ENCODE measurements around the gene ZMIZ2. TPM values are rescaled to one million over a fixed set of nuclear protein-coding genes. Genes with fewer than 3 reads are reported as not detected.
"Not testable (repeated sequence)": the region's sequence is repeated elsewhere in the genome, so short reads cannot be mapped to it uniquely, and the experiment has no call there.

Gene ZMIZ2
- total and polyA plus RNA-seq, 2 donors (not counting 1 experiment from before 2014, with no cell fraction given), result 3.9 to 9.1 TPM

DNA sequence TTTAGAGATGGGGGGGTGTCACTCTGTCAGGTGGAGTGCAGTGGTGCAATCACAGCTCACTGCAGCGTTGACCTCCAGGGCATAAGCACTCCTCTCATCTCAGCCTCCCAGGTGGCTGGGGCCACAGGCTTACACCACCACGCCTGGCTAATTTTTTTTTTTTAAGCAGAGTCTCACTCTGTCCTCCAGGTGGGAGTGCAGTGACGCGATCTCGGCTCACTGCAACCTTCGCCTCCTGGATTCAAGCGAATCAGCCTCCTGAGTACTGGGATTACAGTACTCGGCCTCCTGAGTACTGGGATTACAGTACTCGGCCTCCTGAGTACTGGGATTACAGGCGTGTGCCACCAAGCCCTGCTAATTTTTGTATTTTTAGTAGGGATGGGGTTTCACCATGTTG is 24.2 kb downstream of the ZMIZ2 start:
- TF ChIP-seq, protein P1, sequence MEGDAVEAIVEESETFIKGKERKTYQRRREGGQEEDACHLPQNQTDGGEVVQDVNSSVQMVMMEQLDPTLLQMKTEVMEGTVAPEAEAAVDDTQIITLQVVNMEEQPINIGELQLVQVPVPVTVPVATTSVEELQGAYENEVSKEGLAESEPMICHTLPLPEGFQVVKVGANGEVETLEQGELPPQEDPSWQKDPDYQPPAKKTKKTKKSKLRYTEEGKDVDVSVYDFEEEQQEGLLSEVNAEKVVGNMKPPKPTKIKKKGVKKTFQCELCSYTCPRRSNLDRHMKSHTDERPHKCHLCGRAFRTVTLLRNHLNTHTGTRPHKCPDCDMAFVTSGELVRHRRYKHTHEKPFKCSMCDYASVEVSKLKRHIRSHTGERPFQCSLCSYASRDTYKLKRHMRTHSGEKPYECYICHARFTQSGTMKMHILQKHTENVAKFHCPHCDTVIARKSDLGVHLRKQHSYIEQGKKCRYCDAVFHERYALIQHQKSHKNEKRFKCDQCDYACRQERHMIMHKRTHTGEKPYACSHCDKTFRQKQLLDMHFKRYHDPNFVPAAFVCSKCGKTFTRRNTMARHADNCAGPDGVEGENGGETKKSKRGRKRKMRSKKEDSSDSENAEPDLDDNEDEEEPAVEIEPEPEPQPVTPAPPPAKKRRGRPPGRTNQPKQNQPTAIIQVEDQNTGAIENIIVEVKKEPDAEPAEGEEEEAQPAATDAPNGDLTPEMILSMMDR (conservative IDR thresholded peaks at IDR 0.05 in 1 of 2, IDR thresholded peaks at IDR 0.05 in 1 of 2; ENCODE audit: low read depth in 1 of 2, low read length in 2 of 2), result no peak
- no peak for TF ChIP-seq EZH2 (IDR thresholded peaks at IDR 0.05; ENCODE audit: low read length, missing control alignments)
- no peaks in the 10 kb centered on the region for H3K9me3 ChIP-seq (ENCODE audit: control insufficient read depth, insufficient read depth, low read depth, low read length)
- no peak overlapping the region for H3K27ac ChIP-seq (ENCODE audit: insufficient read depth, low read length)
- H3K4me1 ChIP-seq (ENCODE audit: control insufficient read depth, extremely low read depth, insufficient read depth, low read length), result peaks cover 16% of the 10 kb centered on the region
- H3K27me3 ChIP-seq (ENCODE audit: control insufficient read depth, insufficient read depth, low read length), result peaks cover 3% of the 10 kb centered on the region
- no peak overlapping the region for H2AFZ ChIP-seq (ENCODE audit: low read length)
- no peak overlapping the region for H3K4me3 ChIP-seq (replicated peaks in 1 of 4; ENCODE audit: control extremely low read depth in 1 of 4, insufficient read depth in 1 of 4, low read depth in 3 of 4, low read length in 4 of 4)
- H4K20me1 ChIP-seq (ENCODE audit: control insufficient read depth, extremely low read depth, insufficient read depth, low read length), result no peaks in the 10 kb centered on the region
- H3K9ac ChIP-seq (ENCODE audit: insufficient read depth, low read length), result no peak overlapping the region
- no peak overlapping the region for H3K4me2 ChIP-seq (ENCODE audit: extremely low read depth, insufficient read depth, low read length)
- DNase-seq (ENCODE audit: low read depth in 2 of 2), result no peak
- H3K79me2 ChIP-seq (ENCODE audit: control insufficient read depth, insufficient read depth, low read length), result no peaks in the 10 kb centered on the region
- peaks cover under 1% of the 10 kb centered on the region for H3K36me3 ChIP-seq (ENCODE audit: control insufficient read depth, insufficient read depth, low read length)

DNA sequence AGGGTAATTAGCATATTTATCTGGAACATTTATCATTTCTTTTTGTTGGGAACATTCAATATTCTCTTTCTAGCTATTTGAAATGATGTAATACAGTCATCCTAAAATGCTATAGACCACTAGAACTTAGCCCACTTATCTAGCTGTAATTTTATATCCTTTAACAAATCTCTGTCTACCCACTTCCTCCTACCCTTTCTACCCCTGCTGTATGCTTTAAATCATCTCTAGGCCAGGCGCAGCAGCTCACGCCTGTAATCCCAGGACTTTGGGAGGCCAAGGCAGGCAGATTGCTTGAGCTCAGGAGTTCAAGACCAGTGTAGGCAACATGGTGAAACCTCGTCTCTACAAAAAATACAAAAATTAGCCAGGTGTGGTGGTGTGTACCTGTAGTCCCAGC is 25.8 kb downstream of the ZMIZ2 start:
- not testable (repeated sequence) for H3K79me2 ChIP-seq (ENCODE audit: control insufficient read depth, insufficient read depth, low read length); H3K27me3 ChIP-seq (ENCODE audit: control insufficient read depth, insufficient read depth, low read length); H3K27ac ChIP-seq (ENCODE audit: insufficient read depth, low read length); H3K36me3 ChIP-seq (ENCODE audit: control insufficient read depth, insufficient read depth, low read length); DNase-seq (ENCODE audit: low read depth in 2 of 2); H3K4me2 ChIP-seq (ENCODE audit: extremely low read depth, insufficient read depth, low read length); H2AFZ ChIP-seq (ENCODE audit: low read length); H3K4me3 ChIP-seq (replicated peaks in 1 of 4; ENCODE audit: control extremely low read depth in 1 of 4, insufficient read depth in 1 of 4, low read depth in 3 of 4, low read length in 4 of 4); H4K20me1 ChIP-seq (ENCODE audit: control insufficient read depth, extremely low read depth, insufficient read depth, low read length); H3K9ac ChIP-seq (ENCODE audit: insufficient read depth, low read length); H3K4me1 ChIP-seq (ENCODE audit: control insufficient read depth, extremely low read depth, insufficient read depth, low read length); H3K9me3 ChIP-seq (ENCODE audit: control insufficient read depth, insufficient read depth, low read depth, low read length)

DNA sequence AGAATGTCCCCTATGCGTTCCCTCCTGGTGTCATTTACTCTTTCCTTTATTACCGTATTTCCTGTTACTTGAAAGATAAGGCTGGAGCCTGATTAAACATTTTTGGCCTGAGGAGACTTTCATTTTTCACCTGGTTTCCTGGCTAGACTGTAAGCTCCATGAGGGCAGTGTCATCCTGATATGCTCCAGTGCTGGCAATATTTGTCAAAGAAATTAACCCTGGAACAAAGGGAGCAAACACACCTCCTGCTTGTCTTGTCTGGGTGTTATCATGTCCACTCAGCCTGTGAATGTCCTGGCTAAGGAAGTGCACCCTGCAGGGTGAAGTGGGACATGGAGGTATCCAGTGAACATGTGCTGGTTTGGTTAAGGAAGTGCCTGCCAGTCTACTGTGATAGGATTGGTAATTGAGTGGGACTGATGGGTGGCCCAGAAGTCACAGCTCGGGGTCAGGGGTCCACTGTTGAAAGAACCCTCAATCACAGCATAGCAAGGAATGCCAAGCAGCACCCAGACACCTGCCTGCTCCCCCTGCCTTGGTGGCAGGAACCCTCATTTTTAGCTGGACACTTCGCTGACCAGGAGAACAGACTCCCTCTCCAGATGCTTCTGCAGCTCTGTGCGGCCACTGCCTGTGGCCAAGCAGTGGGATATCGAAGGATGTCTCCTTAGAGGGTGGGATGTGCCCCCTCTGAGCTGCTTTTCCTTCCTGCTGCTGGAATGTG is 26.9 kb downstream of the ZMIZ2 start:
- DNase-seq (ENCODE audit: low read depth in 2 of 2), result no peak
- no peaks in the 10 kb centered on the region for H3K36me3 ChIP-seq (ENCODE audit: control insufficient read depth, insufficient read depth, low read length)
- H3K4me1 ChIP-seq (ENCODE audit: control insufficient read depth, extremely low read depth, insufficient read depth, low read length), result no peaks in the 10 kb centered on the region
- TF ChIP-seq, protein P1 (conservative IDR thresholded peaks at IDR 0.05 in 1 of 2, IDR thresholded peaks at IDR 0.05 in 1 of 2; ENCODE audit: low read depth in 1 of 2, low read length in 2 of 2), result no peak
- TF ChIP-seq EZH2 (IDR thresholded peaks at IDR 0.05; ENCODE audit: low read length, missing control alignments), result no peak
- H3K4me2 ChIP-seq (ENCODE audit: extremely low read depth, insufficient read depth, low read length), result no peak overlapping the region
- peaks cover 3% of the 10 kb centered on the region for H3K27me3 ChIP-seq (ENCODE audit: control insufficient read depth, insufficient read depth, low read length)
- no peaks in the 10 kb centered on the region for H4K20me1 ChIP-seq (ENCODE audit: control insufficient read depth, extremely low read depth, insufficient read depth, low read length)
- no peaks in the 10 kb centered on the region for H3K9me3 ChIP-seq (ENCODE audit: control insufficient read depth, insufficient read depth, low read depth, low read length)
- no peak overlapping the region for H2AFZ ChIP-seq (ENCODE audit: low read length)
- H3K4me3 ChIP-seq (replicated peaks in 1 of 4; ENCODE audit: control extremely low read depth in 1 of 4, insufficient read depth in 1 of 4, low read depth in 3 of 4, low read length in 4 of 4), result no peak overlapping the region
- no peak overlapping the region for H3K27ac ChIP-seq (ENCODE audit: insufficient read depth, low read length)
- H3K9ac ChIP-seq (ENCODE audit: insufficient read depth, low read length), result no peak overlapping the region
- H3K79me2 ChIP-seq (ENCODE audit: control insufficient read depth, insufficient read depth, low read length), result no peaks in the 10 kb centered on the region
